OCI-LY3 (cell line): ENCODE results near the gene RELN.

Source experiments
- EZH2phosphoT487 ChIP-seq: fragments of 200-600 bp; shearing (Covaris generic); IDR thresholded peaks from 2 replicates; pipeline ENCODE4 v1.6.1; 2018; ENCODE audit warnings: antibody characterized with exemption, mixed run types, low read depth
- TF ChIP-seq, protein P1 (sequence below): fragments of 200-600, 300-600 bp; sonication (generic); IDR thresholded peaks from 2 replicates; pipeline ENCODE4 v1.5.1; 2014; ENCODE audit warnings: antibody characterized with exemption, low read length, low read depth

DNA sequence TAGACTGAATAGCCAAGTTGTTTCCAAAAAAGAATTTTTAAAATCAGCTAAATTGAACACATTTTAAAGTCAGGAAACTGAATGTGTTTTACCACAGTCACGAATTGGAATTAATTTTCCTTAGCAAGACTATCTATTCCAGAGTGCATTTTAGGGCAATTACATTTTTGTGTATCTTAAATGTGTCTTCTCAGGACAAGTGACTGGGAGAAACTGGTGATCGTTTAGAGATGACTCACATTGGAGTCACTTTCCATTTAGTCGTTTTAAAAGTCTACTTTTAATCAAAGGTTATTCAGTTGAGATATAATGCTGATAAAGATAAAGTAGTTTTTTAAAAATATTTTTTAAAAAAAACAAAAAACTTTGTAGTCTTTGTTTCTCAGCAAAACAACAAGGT, 351.7 kb downstream of the RELN start:
- TF ChIP-seq, protein P1, sequence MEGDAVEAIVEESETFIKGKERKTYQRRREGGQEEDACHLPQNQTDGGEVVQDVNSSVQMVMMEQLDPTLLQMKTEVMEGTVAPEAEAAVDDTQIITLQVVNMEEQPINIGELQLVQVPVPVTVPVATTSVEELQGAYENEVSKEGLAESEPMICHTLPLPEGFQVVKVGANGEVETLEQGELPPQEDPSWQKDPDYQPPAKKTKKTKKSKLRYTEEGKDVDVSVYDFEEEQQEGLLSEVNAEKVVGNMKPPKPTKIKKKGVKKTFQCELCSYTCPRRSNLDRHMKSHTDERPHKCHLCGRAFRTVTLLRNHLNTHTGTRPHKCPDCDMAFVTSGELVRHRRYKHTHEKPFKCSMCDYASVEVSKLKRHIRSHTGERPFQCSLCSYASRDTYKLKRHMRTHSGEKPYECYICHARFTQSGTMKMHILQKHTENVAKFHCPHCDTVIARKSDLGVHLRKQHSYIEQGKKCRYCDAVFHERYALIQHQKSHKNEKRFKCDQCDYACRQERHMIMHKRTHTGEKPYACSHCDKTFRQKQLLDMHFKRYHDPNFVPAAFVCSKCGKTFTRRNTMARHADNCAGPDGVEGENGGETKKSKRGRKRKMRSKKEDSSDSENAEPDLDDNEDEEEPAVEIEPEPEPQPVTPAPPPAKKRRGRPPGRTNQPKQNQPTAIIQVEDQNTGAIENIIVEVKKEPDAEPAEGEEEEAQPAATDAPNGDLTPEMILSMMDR = no peak
- no peak for TF ChIP-seq EZH2phosphoT487
